ENCODE results near the gene LCE3E.

Gene LCE3E

GRCh38 chr1:152535774-152536173 lies 30.8 kb downstream of the LCE3E start:
- Mint-ChIP-seq H3K4me3 (no peak overlapping the region), H3K4me1 (ENCODE audit: low read depth) (no peaks in the 10 kb centered on the region), H3K36me3 (ENCODE audit: low read depth) (no peaks in the 10 kb centered on the region), H3K27me3 (peaks cover 24% of the 10 kb centered on the region), H3K27ac (no peak overlapping the region), H3K9me3 (no peaks in the 10 kb centered on the region)

GRCh38 chr1:152533327-152533938 lies 33.1 kb downstream of the LCE3E start:
- H3K9me3 Mint-ChIP-seq = no peaks in the 10 kb centered on the region
- peaks cover 37% of the 10 kb centered on the region for H3K27me3 Mint-ChIP-seq
- no peak overlapping the region for H3K27ac Mint-ChIP-seq
- no peaks in the 10 kb centered on the region for H3K36me3 Mint-ChIP-seq (ENCODE audit: low read depth)
- H3K4me3 Mint-ChIP-seq = no peak overlapping the region
- no peaks in the 10 kb centered on the region for H3K4me1 Mint-ChIP-seq (ENCODE audit: low read depth)

GRCh38 chr1:152525080-152525641 lies 41.4 kb downstream of the LCE3E start:
- Mint-ChIP-seq H3K27me3 (peaks cover 33% of the 10 kb centered on the region), H3K4me3 (no peak overlapping the region), H3K36me3 (ENCODE audit: low read depth) (no peaks in the 10 kb centered on the region), H3K4me1 (ENCODE audit: low read depth) (no peaks in the 10 kb centered on the region), H3K27ac (no peak overlapping the region), H3K9me3 (no peaks in the 10 kb centered on the region)

GRCh38 chr1:152520561-152521090 lies 46.0 kb downstream of the LCE3E start:
- H3K36me3 Mint-ChIP-seq (ENCODE audit: low read depth) = no peaks in the 10 kb centered on the region
- peaks cover 44% of the 10 kb centered on the region for H3K27me3 Mint-ChIP-seq
- no peak overlapping the region for H3K4me3 Mint-ChIP-seq
- H3K27ac Mint-ChIP-seq = no peak overlapping the region
- H3K4me1 Mint-ChIP-seq (ENCODE audit: low read depth) = no peaks in the 10 kb centered on the region
- no peaks in the 10 kb centered on the region for H3K9me3 Mint-ChIP-seq

- H3K4me3 Mint-ChIP-seq = no peak overlapping the region
- peaks cover 48% of the 10 kb centered on the region for H3K27me3 Mint-ChIP-seq
- H3K4me1 Mint-ChIP-seq (ENCODE audit: low read depth) = no peaks in the 10 kb centered on the region
- H3K27ac Mint-ChIP-seq = no peak overlapping the region
- no peaks in the 10 kb centered on the region for H3K9me3 Mint-ChIP-seq
- no peaks in the 10 kb centered on the region for H3K36me3 Mint-ChIP-seq (ENCODE audit: low read depth)
Measured at GRCh38 chr1:152519851-152520250, 46.7 kb downstream of the LCE3E start.

- peaks cover 49% of the 10 kb centered on the region for H3K27me3 Mint-ChIP-seq
- H3K4me1 Mint-ChIP-seq (ENCODE audit: low read depth) = no peaks in the 10 kb centered on the region
- no peak overlapping the region for H3K27ac Mint-ChIP-seq
- no peaks in the 10 kb centered on the region for H3K36me3 Mint-ChIP-seq (ENCODE audit: low read depth)
- no peak overlapping the region for H3K4me3 Mint-ChIP-seq
- H3K9me3 Mint-ChIP-seq = no peaks in the 10 kb centered on the region
Measured at GRCh38 chr1:152517237-152517811, 49.3 kb downstream of the LCE3E start.

- Mint-ChIP-seq H3K4me3 (no peak overlapping the region), H3K36me3 (ENCODE audit: low read depth) (no peaks in the 10 kb centered on the region), H3K27ac (no peak overlapping the region), H3K4me1 (ENCODE audit: low read depth) (no peaks in the 10 kb centered on the region), H3K27me3 (peaks cover 56% of the 10 kb centered on the region), H3K9me3 (no peaks in the 10 kb centered on the region)
Measured at GRCh38 chr1:152516082-152516481, 50.5 kb downstream of the LCE3E start.

Data from stimulated activated naive CD8-positive, alpha-beta T cell treated with anti-CD3 and anti-CD28 coated beads, Interleukin-15, Interleukin-2, amounts not matched to agents 100 ng/mL and 50 ng/mL, for 24 hours (primary cell).